ENCODE data around the gene ASPSCR1. TPM values are rescaled to one million over a fixed set of nuclear protein-coding genes. Genes with fewer than 3 reads are reported as not detected.

ASPSCR1 gene
- total RNA-seq, 1 donor: 28.0 TPM

DNA sequence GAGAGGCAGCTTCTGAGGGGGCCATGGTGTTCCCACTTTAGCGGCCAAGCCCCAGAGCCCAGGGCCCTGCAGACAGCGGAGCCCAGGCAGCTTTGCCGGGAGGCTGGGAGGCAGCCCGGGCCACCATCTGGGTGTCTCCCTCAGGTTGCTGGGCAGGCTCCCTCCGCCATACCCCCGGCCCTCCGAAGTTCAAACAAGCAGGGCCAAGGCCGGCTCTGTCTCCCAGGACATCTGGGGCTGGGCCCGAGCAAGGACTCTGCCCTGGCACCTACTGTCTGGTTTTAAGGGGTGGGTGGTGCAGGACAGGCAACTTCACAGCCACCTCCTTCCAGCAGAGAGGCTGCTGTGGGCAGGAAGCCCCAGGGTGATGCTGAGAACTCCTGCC is 85.5 kb downstream of the ASPSCR1 start:
- no peak for DNase-seq (ENCODE audit: low read depth in 2 of 3, low spot score in 2 of 3)

- DNase-seq (ENCODE audit: low read depth in 2 of 3, low spot score in 2 of 3): no peak
Measured at GRCh38 chr17:82063424-82064415, 86.3 kb downstream of the ASPSCR1 start.

- no peak for DNase-seq (ENCODE audit: low read depth in 2 of 3, low spot score in 2 of 3)
Measured at GRCh38 chr17:82064433-82065192, 87.2 kb downstream of the ASPSCR1 start.

- DNase-seq (ENCODE audit: low read depth in 2 of 3, low spot score in 2 of 3): peak in 2 of 3 donors; percentile 30 to 38
Measured at GRCh38 chr17:82065193-82065637, 87.8 kb downstream of the ASPSCR1 start.

DNA sequence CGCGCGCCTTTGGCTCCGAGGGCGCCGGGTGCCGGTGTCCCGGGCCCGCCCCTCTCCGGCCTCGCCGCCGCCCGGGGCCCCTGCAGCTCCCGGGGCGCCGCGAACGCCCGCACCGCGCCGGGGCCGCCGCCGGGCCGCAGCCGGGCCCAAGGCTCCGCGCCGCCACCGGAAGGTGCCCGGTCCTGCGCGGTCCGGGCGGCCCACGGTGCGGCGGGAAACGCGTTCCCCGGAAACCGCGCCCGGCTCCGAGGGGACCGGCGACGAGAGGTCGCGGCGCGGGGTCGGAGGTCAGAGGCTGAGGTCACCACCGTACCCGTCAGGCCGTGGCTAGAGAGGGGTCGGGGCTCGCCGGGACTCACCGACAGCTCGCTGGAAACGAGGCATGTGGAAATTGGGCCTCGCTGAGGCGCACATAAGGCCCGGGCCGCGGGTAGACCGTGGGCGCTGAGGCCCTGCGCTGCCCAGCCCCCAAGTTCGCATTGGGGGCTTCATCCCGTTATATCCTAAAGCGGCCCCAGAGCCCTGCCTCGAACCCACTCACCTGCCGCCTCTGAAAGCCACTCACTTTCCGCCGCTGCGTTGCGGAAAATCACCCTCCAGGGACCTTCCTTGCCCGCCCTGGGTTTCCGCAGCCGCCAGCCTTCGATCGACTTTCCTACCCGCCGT is 88.3 kb downstream of the ASPSCR1 start, which contains the start of gene DUS1L:
Gene DUS1L (minus strand): TSS at position 167 of the 666 bp plus-strand sequence. CDS start 745 bp downstream, outside the sequence.
- DNase-seq (ENCODE audit: low read depth in 2 of 3, low spot score in 2 of 3): peak; percentile 51 to 61 (median 55)

Other genes starting within 250 kb of the ASPSCR1 start
- not detected for gene GCGR, start 173.5 kb upstream of the ASPSCR1 start, total RNA-seq
- gene MCRIP1, start 144.3 kb upstream of the ASPSCR1 start, total RNA-seq: 65.2 TPM
- 1.3 TPM for gene PPP1R27, start 142.6 kb upstream of the ASPSCR1 start, total RNA-seq
- gene P4HB, start 117.1 kb upstream of the ASPSCR1 start, total RNA-seq: 277 TPM
- gene ARHGDIA, start 106.3 kb upstream of the ASPSCR1 start, total RNA-seq: 206 TPM
- gene ALYREF, start 86.0 kb upstream of the ASPSCR1 start, total RNA-seq: 145 TPM
- gene ANAPC11, start 85.9 kb upstream of the ASPSCR1 start, total RNA-seq: 131 TPM
- 0.54 TPM for gene NPB, start 75.4 kb upstream of the ASPSCR1 start, total RNA-seq
- 43.9 TPM for gene PCYT2, start 66.2 kb upstream of the ASPSCR1 start, total RNA-seq
- gene SIRT7, start 59.5 kb upstream of the ASPSCR1 start, total RNA-seq: 31.2 TPM
- gene MAFG, start 49.9 kb upstream of the ASPSCR1 start, total RNA-seq: 29.6 TPM
- 26.4 TPM for gene PYCR1, start 40.3 kb upstream of the ASPSCR1 start, total RNA-seq
- gene MYADML2, start 30.4 kb upstream of the ASPSCR1 start, total RNA-seq: not detected
- gene NOTUM, start 16.4 kb upstream of the ASPSCR1 start, total RNA-seq: 0.27 TPM
- 32.3 TPM for gene CENPX, start 45.2 kb downstream of the ASPSCR1 start, total RNA-seq
- 16.4 TPM for gene LRRC45, start 45.7 kb downstream of the ASPSCR1 start, total RNA-seq
- 18.9 TPM for gene RAC3, start 54.0 kb downstream of the ASPSCR1 start, total RNA-seq
- 57.9 TPM for gene DCXR, start 60.1 kb downstream of the ASPSCR1 start, total RNA-seq
- gene RFNG, start 74.2 kb downstream of the ASPSCR1 start, total RNA-seq: 37.2 TPM
- gene GPS1, start 74.3 kb downstream of the ASPSCR1 start, total RNA-seq: 138 TPM
- gene DUS1L, start 88.2 kb downstream of the ASPSCR1 start, total RNA-seq: 98.0 TPM
- 80.8 TPM for gene FASN, start 120.6 kb downstream of the ASPSCR1 start, total RNA-seq
- gene CCDC57, start 235.2 kb downstream of the ASPSCR1 start, total RNA-seq: 33.9 TPM

Measured in hematopoietic multipotent progenitor cell (in vitro differentiated cells).